GM10847 (cell line): ENCODE results near the gene TBC1D30.

Experiments
- POLR2A ChIP-seq: IDR thresholded peaks from 2 replicates; pipeline ENCODE4 v1.6.1; 2011; ENCODE audit not compliant: insufficient read length; ENCODE audit errors: extremely low read depth

The TBC1D30 gene

DNA sequence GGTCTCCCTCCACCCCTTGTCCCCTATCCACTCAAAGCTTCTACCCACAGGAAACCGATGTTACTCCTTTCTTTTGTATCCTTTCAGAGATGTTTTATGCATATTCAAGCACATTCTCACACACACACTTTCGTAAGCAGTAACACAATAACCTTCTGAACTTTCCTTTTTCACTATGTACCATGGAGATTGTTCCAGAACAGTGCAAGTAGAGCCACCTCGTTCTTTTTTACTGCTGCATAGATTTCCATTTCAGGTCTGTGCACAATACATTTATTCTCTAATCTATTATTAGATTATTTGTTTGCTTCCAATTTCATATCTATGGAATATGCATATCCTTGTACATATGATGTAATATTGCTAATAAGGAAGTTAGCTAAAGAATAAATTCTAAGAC lies 60.3 kb downstream of the TBC1D30 start:
- TF ChIP-seq POLR2A: no peak

DNA sequence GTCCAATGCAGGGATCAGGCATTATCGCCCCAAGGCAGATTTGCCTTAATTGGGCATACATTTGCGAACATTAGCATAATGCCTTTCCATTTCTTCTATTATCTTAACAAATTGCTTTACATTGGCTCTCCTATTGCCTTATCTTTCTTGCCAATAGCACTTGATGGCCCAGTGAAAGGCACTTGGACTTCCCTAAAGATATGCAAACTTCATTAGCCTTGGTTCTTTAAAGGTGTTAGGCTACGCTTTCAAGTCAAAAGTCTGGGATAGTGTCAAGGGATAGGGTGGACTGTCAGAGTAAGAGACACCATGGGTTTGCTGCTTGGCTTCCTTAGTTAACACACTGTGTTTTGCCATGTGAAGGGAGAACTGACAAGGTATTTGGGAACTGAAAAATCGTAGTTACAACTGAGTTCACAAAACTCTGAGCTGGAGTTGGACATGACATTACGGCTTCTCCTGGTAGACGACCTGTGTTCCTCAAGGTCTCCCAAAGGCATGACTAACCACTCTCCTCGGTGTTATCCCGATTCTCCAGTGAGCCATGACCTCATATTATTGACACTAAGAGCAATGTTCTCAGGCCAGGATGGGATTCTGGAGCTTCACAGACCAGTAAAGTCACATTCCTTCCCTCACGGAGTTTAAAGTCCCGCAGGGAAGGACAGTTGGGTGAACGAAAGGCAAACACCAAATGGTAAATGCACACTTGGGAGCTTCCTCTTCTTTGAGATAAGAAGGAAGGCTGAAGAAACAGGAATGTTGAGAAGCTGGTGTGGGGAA lies 65.2 kb downstream of the TBC1D30 start:
- no peak for TF ChIP-seq POLR2A

DNA sequence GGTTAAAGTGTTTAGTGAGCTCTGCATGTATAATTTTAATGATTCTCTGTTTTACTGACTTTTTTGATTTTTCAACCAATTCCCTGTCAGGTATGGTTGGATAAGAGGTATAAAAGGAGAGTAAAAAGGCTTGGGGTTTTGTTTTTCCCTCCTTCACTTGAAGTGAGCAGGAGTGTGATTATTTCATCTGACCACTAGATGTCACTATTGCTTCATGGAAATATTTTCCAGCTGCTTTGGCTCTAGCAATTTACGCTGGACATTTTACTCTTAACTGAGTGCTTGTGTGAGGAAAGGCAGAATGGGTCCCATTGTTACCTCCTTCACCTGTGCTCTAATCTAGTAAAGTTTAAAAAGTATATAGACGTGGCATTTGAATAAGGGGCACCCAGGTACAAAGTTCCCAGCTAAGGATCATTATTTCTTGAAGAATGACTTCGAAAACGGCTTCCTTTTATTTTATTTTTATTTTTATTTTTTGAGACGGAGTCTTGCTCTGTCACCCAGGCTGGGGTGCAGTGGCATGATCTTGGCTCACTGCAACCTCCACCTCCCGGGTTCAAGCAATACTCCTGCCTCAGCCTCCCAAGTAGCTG lies 66.5 kb downstream of the TBC1D30 start:
- TF ChIP-seq POLR2A: no peak

DNA sequence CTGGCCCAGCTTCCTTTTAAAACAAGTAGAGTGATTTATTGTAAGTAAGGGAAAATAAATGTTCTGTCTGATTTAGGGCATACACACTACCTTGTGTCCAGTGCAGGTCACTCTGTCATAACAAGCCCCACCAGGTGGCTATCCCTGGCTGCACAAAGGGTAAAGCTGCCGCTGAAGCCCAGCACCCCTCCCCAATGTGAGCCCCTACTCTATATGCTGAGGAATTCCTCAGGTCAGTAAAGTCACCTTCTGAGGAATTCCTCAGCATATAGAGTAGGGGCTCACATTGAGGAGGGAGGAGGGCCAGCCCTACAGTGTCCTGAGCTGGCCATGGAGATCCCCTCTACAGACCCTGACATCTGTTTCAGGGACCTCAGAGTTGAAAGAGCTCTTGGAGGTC lies 67.2 kb downstream of the TBC1D30 start:
- TF ChIP-seq POLR2A: no peak

DNA sequence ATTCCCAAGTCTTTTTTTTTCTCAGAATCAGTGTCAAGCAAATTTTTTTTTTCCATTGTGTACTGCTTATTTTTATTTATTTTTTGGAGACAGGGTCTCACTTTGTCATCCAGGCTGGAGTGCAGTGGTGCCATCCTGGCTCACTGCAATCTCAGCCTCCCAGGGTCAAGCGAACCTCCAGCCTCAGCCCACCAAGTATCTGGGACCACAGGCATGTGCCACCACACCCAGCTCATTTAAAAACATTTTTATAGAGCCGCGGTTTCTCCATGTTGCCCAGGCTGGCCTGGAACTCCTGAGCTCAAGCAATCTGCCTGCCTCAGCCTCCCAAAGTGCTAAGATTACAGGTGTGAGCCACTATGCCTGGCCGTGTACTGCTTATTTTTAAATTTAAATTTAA lies 68.1 kb downstream of the TBC1D30 start:
- no peak for TF ChIP-seq POLR2A

DNA sequence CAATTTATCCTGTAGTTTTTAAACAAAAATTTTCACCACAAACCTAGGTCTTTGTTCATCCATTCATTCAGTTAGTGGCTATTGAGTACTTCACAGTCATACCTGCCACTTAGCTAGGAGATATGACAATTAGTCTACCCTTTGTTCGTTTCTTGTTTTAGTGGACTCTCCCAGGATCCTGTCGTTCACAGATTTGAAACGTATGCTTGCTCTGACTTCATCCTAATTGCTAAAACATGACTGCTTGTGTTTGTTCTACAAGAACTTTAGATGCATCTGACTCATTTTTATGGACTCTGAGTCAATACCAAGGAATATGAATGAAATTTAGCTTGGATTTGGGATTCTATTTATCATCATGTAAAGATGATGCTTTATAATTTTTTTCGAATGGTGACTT lies 69.5 kb downstream of the TBC1D30 start:
- no peak for TF ChIP-seq POLR2A

DNA sequence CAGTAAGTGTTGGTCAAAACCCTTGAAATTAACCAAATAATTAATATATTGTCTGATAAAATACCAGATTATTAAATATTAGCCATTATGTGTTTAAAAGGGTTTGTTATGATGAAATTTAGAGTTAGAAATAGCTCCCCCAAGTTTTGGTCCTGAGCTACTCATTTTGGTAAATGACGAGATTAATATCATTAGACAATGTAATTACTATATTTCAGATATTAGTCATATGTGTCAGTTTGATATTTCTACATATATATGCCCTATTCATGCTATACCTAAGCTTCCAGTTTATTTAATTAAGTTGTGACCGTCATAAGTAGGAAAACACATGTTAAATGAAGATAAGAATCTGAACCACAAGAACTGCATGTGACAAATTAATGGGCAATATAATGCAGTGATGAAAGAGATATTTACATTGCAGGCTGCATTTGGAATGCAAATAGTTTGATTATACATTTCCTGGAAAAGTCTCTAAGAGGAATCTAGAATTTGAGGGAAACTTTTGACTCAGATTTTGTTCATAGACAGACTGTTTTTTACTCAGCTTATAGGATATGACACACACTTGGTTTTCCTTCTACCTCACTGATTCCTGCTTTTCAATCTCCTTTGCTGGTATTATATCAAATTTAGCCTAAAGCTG lies 70.5 kb downstream of the TBC1D30 start:
- TF ChIP-seq POLR2A: no peak

DNA sequence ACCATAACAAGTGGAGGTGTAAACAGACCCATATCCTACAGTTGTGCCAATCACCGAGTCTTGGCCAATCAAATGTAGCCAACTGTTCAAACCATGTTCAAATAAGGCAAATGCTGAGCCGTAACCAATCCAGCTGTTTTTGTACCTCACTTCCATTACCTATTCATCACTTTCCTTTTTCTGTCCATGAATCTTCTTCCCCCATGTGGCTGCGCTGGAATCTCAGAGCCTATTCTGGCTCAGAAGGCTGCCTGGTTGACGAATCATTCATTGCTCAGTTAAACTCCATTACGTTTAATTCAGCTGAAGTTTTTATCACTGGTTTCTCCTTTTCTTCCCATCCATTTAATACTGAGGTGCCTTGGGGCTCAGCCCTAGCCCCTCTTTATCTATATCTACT lies 71.1 kb downstream of the TBC1D30 start:
- no peak for TF ChIP-seq POLR2A

DNA sequence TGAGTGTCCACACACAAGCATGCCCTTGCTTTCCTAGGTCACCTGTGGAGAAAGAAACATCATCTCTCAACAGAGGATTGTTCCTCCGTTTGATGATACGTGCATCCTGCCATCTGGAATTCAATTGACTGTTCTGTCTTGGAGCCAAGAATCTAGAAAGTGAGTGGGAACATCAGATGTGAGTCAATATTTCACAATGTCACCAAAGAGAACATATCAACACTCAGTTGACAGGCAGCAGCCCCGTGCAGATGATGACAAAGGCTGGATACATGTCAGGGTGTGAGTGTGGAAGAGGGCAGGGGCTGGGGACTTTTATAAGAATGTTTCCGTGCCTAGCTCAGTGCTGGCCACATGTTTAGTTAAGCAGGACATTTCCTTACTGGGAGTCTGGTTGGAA lies 76.1 kb downstream of the TBC1D30 start:
- TF ChIP-seq POLR2A: no peak

DNA sequence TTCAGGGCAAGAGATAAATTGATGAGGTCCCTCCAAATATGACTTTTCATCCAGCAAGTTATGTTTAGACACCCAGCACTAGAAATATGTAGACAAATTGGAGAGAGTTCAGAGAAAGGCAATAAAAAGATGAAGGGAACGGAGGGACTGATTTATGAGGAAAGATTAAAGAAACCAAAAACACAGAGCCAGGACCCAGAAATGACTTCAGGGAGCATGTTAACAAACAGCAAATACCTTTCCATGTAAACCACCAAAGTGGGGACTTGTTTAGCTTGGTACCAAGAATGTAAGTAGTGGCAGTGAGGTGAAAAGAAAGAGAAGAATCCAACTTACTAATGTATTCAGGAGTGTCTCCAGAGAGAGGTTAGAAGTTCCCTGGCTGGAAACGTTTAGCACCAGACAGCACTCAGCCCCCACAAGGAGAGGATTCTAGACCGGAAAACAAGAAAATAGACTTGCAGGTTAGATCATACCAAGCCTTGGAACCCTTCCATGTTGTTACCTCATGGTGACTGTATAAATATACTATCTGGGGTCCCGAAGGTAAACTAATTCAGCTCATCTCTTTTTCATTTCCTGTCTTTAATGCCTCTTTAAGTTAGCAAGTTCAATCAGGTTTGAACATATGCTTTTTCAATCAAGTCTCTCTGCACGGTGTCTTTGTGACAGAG lies 79.2 kb downstream of the TBC1D30 start:
- no peak for TF ChIP-seq POLR2A

DNA sequence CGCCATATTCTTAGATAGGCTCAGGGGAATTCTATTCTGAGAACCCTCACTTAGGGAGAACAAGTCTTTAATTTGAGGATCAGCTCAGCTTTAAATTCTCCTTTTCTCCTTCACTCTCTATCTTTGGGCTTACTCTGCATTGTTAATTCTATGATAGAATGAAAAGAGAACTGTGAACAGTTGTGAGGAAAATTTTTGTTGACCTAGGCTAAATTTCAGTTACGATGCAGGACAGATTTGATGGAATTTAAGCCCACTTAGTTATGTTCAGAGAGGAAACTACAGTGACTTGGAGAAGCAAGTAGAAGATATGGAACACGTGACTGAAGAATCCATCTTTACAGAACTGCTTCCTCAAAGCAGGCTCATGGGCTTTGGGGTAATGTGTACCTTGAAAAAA lies 82.7 kb downstream of the TBC1D30 start:
- no peak for TF ChIP-seq POLR2A

DNA sequence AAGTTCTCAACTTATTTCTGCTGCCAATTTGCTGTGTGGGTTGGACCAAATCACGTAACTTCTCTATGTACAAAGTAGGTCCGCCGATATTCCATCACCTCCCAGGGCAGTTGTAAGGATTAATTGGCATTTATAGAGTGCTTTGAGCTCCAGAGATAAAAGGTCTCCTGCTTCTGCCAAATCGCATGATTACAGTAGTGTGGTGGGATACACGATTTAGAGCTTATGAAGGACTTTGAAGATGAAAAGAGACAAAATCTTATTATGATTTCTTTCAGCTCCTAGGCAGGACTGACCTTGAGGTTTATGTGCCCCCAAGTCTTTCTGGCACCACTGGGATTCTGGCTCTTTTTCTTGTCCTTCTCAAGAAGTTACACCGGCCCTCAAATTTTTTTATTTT lies 84.7 kb downstream of the TBC1D30 start:
- no peak for TF ChIP-seq POLR2A

DNA sequence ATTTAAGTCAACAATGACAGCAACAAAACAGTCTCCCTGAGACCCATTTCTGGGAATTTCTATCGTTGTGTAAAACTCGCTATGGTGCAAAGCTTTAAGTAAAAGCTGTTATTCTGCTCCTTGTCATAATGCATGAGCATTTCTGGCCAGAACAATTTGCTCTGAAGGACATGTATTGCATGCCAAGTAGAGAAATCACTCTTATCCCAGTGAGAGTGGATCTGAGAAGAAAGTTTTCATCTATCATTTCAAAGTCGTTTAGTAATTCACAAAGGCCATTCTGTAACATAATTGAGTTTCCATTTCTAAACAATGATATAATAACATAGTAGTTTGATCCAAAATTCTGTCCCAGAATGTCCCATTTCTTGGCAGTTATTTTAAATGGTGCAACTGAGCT lies 86.6 kb downstream of the TBC1D30 start:
- TF ChIP-seq POLR2A: no peak

DNA sequence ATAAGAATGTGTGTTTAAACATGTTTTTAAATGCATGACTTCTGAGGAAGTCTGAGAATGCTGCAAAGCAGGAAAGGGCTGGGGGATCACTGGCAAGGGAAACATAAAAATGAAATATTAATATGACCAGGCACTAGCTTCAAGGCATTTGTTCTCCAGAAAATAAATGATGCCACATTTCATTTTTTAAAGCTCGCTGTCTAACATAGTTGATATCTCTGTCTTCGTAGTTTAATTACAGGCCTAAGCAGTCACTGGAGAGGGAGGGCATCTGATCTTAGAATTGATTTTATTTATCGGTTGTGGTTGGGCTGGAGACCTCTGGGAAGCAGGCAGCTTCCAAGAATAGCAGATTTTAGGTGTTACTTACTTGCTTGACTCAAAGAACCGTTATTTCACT lies 87.5 kb downstream of the TBC1D30 start:
- no peak for TF ChIP-seq POLR2A

DNA sequence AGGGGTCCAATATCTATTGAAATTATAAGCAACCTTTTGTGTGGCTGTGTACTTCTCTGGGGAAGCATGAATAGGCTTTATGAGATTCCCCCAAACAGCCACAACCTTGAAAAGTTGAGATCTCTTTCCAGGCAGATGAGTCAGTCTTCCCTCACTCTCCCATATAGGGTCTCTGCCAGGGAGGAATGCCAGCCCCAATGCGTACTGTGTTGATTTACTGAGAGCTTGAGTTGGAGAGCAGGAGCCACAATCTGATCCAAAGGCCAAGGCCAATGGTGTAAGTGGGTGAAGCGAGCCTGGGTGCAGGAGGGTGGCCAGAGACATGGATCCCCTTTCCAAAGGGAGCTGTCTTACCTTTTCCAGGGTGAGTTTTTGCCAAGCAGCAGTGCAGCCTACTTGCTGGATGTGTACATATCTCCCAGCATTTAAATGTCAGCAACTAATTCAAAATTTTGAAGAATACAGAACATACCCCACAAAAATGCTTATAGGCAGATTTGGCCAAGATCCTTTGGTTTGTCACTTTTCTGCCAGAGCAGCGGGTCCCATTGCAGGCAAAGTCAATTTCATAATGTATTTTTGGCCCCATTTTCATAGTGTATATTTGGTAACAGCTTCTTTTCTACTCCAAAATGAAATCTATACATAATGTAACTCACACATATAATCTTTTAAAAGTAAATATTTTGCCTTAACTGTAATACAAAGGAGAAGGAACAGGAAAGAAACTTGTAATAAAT lies 88.2 kb downstream of the TBC1D30 start:
- no peak for TF ChIP-seq POLR2A

DNA sequence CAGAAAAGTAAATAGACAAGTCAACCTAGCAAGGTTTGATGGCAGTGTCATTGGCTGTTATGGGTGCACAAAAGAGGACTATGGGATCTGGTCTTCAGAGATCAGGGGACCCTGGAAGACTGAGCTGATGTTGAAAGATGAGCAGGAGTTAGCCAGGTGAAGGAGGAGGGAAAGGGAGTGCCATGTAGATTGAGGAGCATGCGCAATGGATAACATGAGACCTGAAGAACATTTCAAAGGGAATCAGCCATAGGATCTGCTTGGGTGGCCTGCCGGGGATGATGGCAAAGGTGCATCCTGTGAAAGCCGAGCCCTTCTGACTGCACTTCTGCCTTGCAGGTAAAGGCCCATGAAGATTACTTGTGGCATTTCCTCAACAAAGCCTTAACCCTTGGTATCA lies 90.8 kb downstream of the TBC1D30 start:
- no peak for TF ChIP-seq POLR2A
